Midbrain (tissue), 1 donor: Measurements from ENCODE around the gene FBXL3.
"Not testable (repeated sequence)": the region's sequence is repeated elsewhere in the genome, so short reads cannot be mapped to it uniquely, and the experiment has no call there.

Experiments
- DNase-seq: peaks from one replicate; lab custom pipeline; 2025; lab: John Stamatoyannopoulos, UW

FBXL3 gene

DNA sequence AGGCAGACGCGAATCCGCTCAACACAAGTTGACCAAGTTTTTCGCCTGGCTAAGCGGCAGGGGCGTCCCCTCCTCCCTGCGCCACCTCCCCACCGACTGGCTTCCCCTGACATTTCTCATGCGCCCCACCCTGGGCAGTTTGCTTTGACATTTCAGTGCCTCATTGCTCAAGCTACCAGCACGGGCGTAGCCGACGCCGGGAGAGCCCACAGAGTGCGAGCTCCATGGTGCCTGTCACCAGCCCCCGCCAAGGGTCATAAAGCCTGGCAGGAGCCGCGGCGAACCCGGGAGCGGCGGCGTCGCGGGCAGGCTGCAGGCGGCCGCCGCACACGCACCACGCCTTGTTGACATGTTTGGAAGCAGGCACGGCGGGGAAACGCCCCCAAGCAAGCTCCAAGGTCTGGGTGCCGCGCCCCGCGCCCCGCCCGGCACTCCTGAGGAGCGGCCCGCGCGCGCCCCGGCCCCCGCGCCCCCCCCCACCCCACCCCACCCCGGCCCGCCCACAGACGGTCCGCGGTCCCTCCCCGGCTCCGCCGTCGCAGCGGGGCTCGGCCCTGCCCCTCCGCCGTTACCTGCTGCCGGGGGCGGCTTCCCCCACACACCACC lies 601 bp downstream of the FBXL3 start:
- DNase-seq, result peak; percentile 41

GRCh38 chr13:77022341-77022740 lies 4.6 kb downstream of the FBXL3 start:
- DNase-seq, result no peak

GRCh38 chr13:77019756-77020155 lies 7.2 kb downstream of the FBXL3 start:
- no peak for DNase-seq

DNA sequence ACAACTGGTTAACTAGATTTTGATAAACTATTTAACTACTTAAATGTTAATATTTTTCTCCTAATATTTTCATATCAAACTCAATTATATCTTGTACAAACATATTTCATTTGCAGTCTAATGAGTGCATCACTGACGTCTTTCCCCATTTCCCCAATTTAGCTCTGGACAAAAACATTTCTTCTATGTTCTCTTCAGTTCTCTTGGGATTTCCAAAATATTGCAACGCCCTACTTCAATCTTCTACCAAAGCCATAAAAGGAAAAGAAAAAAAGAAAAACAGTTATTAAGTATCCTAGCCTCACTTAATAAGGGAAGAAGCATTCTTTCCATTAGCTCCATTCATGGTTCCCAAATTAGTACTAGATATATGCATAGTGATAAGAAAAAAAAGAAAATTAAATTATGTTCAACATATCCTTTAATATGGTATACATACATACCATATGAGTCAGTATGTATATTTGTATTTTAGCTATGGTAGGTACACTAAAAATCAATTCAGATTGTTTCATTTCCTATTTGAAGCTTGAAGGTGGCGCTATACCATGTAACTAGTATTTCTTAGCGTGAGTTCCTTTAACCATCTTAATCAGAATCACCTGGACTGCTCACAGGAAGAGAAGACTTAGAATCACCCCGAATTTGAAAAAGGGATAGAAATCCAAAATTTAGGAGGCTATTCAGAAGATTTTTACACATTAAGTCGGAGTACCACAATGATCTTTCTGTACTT lies 9.9 kb downstream of the FBXL3 start:
- DNase-seq, result no peak

DNA sequence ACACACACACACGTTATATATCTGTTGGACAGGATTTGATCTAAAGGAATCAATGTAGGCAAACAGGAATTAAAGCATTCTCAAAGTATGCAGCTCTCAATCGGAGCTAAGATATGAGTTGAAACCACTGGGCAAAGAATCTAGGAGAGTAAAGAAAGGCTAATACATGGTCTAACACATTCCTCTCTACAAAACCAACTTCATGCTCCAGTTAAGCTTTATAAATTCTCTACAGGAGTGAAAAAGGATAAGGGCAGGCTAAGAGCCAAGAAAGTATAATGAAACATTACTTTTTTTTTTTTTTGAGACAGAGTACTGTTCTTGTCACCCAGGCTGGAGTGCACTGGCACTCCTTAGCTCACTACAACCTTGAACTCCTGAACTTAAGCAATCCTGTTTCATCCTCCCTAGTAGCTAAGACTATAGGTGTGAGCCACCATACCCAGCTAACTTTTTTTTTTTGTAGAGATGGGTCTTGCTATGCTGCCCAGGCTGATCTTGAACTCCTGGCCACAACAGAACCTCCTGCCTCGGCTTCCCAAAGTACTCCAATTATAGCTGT lies 10.6 kb downstream of the FBXL3 start:
- DNase-seq, result no peak

GRCh38 chr13:77014906-77015685 lies 11.9 kb downstream of the FBXL3 start:
- no peak for DNase-seq

GRCh38 chr13:77013853-77014542 lies 13.0 kb downstream of the FBXL3 start:
- DNase-seq, result no peak

DNA sequence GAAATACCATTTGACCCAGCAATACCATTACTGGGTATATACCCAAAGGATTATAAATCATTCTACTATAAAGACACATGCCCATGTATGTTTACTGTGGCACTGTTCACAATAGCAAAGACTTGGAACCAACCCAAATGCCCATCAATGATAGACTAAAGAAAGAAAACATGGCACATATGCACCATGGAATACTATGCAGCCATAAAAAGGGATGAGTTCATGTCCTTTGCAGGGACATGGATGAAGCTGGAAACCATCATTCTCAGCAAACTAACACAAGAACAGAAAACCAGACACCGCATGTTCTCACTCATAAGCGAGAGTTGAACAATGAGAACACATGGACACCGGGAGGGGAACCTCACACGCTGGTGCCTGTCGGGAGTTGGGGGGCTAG lies 17.2 kb downstream of the FBXL3 start:
- DNase-seq, result not testable (repeated sequence)

DNA sequence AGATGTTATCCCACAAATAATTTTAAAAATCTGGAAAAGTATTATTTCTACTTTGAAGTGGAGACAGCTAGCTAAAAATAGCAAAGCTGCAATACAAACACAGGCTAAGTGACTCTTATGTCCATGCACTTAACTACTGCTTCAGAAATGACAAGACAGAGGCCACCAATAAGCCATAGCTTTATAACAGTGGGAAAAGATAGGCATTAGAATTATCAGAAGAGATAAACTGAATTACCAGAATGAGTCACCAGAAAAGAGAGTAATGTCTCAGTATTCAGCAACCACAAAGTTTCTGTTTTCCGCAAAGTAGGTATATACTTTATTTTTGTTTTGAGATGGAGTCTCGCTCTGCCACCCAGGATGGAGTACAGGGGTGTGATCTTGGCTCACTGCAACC lies 17.9 kb downstream of the FBXL3 start:
- DNase-seq, result no peak

GRCh38 chr13:77008337-77008736 lies 18.6 kb downstream of the FBXL3 start:
- DNase-seq, result not testable (repeated sequence)

- DNase-seq, result peak; percentile 24
Measured at GRCh38 chr13:77002590-77003190, 24.3 kb downstream of the FBXL3 start.

DNA sequence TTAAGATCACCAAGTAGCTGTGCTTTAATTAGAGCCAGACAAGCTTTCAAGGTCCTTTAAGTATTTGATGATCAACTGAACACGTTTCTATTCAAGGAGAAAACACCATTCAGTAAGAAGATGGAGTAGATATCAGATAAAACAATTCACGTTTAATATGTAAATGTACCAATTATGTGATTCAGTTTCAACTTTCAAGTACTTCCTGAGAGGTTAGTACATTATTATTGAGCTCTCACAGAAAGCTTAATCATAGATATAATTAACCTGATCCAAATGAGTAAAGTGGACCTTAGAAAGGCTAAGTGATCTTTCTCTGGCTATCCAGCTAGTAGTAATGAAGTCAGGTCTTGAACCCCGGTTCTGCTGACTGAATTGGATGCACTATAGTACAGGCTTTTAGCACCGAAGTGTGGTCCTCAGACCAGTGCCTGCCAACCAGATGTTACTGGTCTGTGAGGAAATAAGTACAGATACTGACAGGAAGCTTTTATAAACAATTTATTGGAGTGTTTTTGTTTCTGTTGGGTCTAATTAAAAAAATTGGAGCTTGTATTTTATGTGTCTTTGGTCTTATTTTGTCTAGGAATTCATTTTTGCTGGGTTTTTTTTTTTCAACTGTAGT lies 24.9 kb downstream of the FBXL3 start:
- DNase-seq, result no peak

GRCh38 chr13:77001540-77001939 lies 25.4 kb downstream of the FBXL3 start:
- DNase-seq, result no peak

- DNase-seq, result no peak
Measured at GRCh38 chr13:77000475-77000874, 26.5 kb downstream of the FBXL3 start.

DNA sequence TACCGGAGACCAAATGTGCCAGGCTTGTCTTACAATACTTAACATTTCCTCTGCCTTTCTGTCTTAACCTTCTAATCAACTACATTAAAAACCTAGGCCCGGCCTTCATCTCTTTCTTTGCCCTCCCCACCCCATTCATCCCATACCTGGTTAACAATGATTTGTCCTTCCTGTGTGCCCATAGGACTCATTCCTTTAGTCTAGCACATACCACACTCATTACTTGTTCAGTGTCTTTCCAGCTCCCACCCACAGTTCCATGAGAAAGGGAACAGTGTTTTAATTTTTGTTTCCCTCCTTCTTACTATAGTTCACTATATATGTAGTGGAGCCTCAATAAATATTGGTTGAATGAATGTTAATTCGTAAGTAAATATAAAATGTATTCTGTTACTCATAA lies 32.7 kb downstream of the FBXL3 start:
- DNase-seq, result no peak

DNA sequence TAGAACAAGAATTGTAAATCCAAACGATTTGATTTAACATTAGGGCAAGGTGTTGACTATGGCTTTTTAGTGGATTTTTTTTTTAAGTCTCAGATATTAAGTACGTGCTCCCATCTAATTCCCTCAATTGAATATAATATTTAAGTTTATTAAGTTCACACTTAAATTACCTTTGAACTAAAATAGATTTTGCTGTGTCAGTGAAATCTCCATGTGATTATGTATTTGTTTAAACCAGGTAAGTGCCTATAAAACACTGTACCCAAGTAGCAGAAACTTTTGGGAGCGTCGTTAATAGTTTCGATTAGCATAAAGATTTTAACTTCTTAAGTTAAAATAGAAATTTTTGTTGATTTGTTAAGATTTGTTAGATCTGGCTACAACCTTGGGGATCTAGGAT lies 33.5 kb downstream of the FBXL3 start:
- DNase-seq, result no peak

- no peak for DNase-seq
Measured at GRCh38 chr13:76993021-76993420, 33.9 kb downstream of the FBXL3 start.

GRCh38 chr13:76992548-76993001 lies 34.4 kb downstream of the FBXL3 start:
- peak; percentile 57 for DNase-seq

DNA sequence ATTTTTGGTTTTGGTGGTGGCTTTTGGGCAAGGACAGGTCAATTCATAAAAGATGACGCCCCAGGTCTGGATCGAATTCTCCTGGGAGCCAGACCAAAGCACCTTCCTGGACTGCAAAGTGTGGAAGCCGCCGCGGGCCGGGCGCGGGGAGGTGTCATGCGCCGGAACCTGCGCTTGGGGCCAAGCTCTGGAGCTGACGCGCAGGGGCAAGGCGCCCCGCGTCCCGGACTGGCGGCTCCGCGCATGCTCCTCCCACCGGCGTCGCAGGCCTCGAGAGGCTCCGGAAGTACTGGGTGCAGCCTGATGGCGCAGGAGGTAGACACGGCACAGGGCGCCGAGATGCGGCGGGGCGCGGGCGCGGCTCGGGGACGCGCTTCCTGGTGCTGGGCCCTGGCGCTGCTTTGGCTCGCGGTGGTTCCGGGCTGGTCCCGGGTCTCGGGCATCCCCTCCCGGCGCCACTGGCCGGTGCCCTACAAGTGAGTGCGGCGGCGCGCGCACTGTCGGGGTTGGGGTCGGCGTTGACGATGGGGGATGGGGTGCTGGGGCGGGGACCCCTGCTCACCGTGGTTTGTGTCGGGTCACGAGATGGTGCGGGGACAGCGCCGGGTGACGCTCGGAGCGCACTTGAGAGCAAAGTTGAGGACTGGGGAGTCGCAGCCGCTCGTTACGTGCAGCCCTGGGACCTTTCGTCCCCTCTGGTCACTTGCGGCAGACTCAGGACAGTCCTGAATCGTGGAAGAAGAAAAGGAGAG lies 35.0 kb downstream of the FBXL3 start, which contains the start of gene CLN5:
CLN5 (plus strand) TSS at position 286 of the 752 bp plus-strand sequence; CDS start at position 304, 18 bp downstream.
- peak; percentile 91 for DNase-seq

DNA sequence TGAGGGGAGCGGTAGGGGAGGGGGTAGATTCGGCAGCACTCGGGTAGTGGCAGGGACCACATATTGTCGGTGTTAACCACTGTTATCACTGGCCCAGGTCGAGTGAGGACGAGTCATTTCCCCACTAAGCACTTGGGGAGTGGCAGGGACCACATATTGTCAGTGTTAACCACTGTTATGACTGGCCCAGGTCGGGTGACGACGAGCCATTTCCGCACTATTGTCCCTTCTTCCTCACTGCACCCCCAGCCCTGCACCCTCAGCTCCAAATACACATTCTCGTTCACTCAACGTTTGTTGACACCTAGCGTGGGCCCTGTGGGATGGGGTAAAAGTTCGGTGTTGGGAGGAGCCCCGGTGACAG lies 35.5 kb downstream of the FBXL3 start:
- DNase-seq, result no peak
